Heart right ventricle (tissue), 16 donors: ENCODE measurements around the gene FOSL2. TPM values are rescaled to one million over a fixed set of nuclear protein-coding genes. Genes with fewer than 3 reads are reported as not detected.

ENCODE experiments used
- ATAC-seq, 8 donors: fragments of 200-7000 bp; cut with Tn5 transposase; one replicate each; pipeline ENCODE4 v1.9.1; 2020; ENCODE audit warnings: mild to moderate bottlenecking in 8 of 8, moderate library complexity in 8 of 8, moderate number of reproducible peaks in 1 of 8
- DNase-seq, 2 donors: peaks; one replicate each; pipeline ENCODE4 v3.0.0-alpha.2; 2020
- H3K27ac ChIP-seq, 10 donors: fragments of 200-600 bp; sonication (generic) in 2 of 10; one replicate each; pipeline versions ENCODE4 v1.5.0 to v1.8.0; 2020 to 2022; ENCODE audit warnings: mild to moderate bottlenecking in 3 of 10
- H3K27me3 ChIP-seq, 7 donors: fragments of 200-600 bp; one replicate each; pipeline ENCODE4 v1.8.0; 2021 to 2022; ENCODE audit warnings: mild to moderate bottlenecking in 2 of 7
- H3K36me3 ChIP-seq, 9 donors: fragments of 200-600 bp; sonication (generic) in 1 of 9; one replicate each; pipeline versions ENCODE4 v1.5.0 to v1.8.0; 2020 to 2022; ENCODE audit warnings: mild to moderate bottlenecking in 2 of 9
- H3K4me1 ChIP-seq, 9 donors: fragments of 200-600 bp; sonication (generic) in 1 of 9; one replicate each; pipeline versions ENCODE4 v1.5.0 to v1.8.0; 2020 to 2022; ENCODE audit warnings: mild to moderate bottlenecking in 4 of 9
- H3K4me3 ChIP-seq, 10 donors: fragments of 200-600 bp; sonication (generic) in 2 of 10; one replicate each; pipeline versions ENCODE4 v1.5.0 to v1.8.0; 2020 to 2022; ENCODE audit warnings: mild to moderate bottlenecking in 7 of 10, moderate library complexity in 2 of 10
- H3K9me3 ChIP-seq, 11 donors: fragments of 200-600 bp in 10 of 11; sonication (generic) in 2 of 11; one replicate each; pipeline versions ENCODE4 v1.5.0 to v1.8.0; 2013 to 2022; ENCODE audit warnings: mild to moderate bottlenecking in 2 of 11, control low read depth in 1 of 11, moderate library complexity in 1 of 11
- WGBS, 2 donors: extraction: QIAGEN DNeasy Blood & Tissue Kit; methylation state at CpG; one replicate each; pipeline ENCODE4 v1.1.7; 2013; ENCODE audit warnings: inconsistent platforms in 1 of 2; 5-methylcytosine and 5-hydroxymethylcytosine counted together
- intact Hi-C, 10 donors: fragments of 100-400 bp; cut with DNase I; formaldehyde crosslinking; loops; one replicate each; pipeline versions ENCODE4 v1.11.1 to v1.14.2; 2022
- polyA plus RNA-seq, 2 donors: library from polyadenylated mRNA; stranded (reverse); fragments of 200-250 nt; gene quantifications; one replicate each; pipeline ENCODE4 v1.2.3, GENCODE V29; 2013
- total RNA-seq, 10 donors: library from RNA; stranded (reverse); fragmentation: NEBNext Ultra II Directional in 3 of 10; extraction: Animal tissue kit (Norgen Biotek cat#: 25700) in 3 of 10; gene quantifications; one replicate each; pipeline versions ENCODE4 v1.2.1 to v1.2.4, GENCODE V29; 2021 to 2023
- TF ChIP-seq, protein P1 (sequence below), 9 donors: fragments of 200-600 bp; sonication (generic) in 2 of 9; IDR thresholded peaks; one replicate each; pipeline versions ENCODE4 v1.5.0 to v1.8.0; 2021 to 2022; ENCODE audit warnings: antibody characterized with exemption in 9 of 9, mild to moderate bottlenecking in 5 of 9, moderate library complexity in 1 of 9
- donor health status: Arrhythmogenic right ventricular cardiomyopathy.
- donor health status: ischemic (EF 13 %, LVEDD 7.1; RV severe dilation, severe dysfunction).
- donor health status: healthy with polysubstance abuse.
- donor health status: DM: no; HTN: yes; CAD: no.
- donor health status: DM: no; HTN: no; CAD: no.
- donor health status: ischemic (EF 25% LVEDD 6.9; RV normal size, moderate dysfunction).
- donor health status: ischemic (EF 25% LVEDD 5.7; RV mildly dilated, moderate dysfunction).
- donor health status: healthy.
- donor health status: DM: yes; HTN: yes; CAD: no.
- donor health status: Ischemic cardiomyopathy.
- donor health status: ischemic (EF 35%, LVEDD 5.7; RV mildly dilated, moderate dysfunction).
- donor health status: nonischemic (EF 11% LVEDD 7.7; RV severe dilation, severe dysfunction).
- donor health status: DM: yes; HTN: yes; CAD: no.
- donor health status: PGD.
- donor health status: ischemic (EF 29% LVEDD 5.4; RV normal size, mild dysfunction).
- donor health status: nonischemic (EF 23%, LVEDD 6.1; RV moderate dilation, normal function).

FOSL2 gene
- total and polyA plus RNA-seq, 12 donors: 16.5 to 182 (median 54.8) TPM

DNA sequence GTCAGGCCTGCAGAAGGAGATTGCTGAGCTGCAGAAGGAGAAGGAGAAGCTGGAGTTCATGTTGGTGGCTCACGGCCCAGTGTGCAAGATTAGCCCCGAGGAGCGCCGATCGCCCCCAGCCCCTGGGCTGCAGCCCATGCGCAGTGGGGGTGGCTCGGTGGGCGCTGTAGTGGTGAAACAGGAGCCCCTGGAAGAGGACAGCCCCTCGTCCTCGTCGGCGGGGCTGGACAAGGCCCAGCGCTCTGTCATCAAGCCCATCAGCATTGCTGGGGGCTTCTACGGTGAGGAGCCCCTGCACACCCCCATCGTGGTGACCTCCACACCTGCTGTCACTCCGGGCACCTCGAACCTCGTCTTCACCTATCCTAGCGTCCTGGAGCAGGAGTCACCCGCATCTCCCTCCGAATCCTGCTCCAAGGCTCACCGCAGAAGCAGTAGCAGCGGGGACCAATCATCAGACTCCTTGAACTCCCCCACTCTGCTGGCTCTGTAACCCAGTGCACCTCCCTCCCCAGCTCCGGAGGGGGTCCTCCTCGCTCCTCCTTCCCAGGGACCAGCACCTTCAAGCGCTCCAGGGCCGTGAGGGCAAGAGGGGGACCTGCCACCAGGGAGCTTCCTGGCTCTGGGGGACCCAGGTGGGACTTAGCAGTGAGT lies 19.4 kb downstream of the FOSL2 start:
- no peaks in the 10 kb centered on the region for H3K9me3 ChIP-seq
- H3K4me3 ChIP-seq: no peak overlapping the region
- TF ChIP-seq, protein P1, sequence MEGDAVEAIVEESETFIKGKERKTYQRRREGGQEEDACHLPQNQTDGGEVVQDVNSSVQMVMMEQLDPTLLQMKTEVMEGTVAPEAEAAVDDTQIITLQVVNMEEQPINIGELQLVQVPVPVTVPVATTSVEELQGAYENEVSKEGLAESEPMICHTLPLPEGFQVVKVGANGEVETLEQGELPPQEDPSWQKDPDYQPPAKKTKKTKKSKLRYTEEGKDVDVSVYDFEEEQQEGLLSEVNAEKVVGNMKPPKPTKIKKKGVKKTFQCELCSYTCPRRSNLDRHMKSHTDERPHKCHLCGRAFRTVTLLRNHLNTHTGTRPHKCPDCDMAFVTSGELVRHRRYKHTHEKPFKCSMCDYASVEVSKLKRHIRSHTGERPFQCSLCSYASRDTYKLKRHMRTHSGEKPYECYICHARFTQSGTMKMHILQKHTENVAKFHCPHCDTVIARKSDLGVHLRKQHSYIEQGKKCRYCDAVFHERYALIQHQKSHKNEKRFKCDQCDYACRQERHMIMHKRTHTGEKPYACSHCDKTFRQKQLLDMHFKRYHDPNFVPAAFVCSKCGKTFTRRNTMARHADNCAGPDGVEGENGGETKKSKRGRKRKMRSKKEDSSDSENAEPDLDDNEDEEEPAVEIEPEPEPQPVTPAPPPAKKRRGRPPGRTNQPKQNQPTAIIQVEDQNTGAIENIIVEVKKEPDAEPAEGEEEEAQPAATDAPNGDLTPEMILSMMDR (IDR thresholded peaks at IDR 0.05): no peak
- peaks cover 10 to 100% (median 76%) of the 10 kb centered on the region in 9 donors for H3K36me3 ChIP-seq
- no peak overlapping the region for H3K27ac ChIP-seq
- ATAC-seq: peak in 2 of 8 donors; percentile 0 to 10
- no peak for DNase-seq
- H3K27me3 ChIP-seq: no peaks in the 10 kb centered on the region
- H3K4me1 ChIP-seq: peaks cover 5 to 76% (median 41%) of the 10 kb centered on the region in 9 donors
- WGBS, 2 donors: 90 to 94% methylated on average over 27 of the region's 27 CpGs
- intact Hi-C loops: no loop called here

DNA sequence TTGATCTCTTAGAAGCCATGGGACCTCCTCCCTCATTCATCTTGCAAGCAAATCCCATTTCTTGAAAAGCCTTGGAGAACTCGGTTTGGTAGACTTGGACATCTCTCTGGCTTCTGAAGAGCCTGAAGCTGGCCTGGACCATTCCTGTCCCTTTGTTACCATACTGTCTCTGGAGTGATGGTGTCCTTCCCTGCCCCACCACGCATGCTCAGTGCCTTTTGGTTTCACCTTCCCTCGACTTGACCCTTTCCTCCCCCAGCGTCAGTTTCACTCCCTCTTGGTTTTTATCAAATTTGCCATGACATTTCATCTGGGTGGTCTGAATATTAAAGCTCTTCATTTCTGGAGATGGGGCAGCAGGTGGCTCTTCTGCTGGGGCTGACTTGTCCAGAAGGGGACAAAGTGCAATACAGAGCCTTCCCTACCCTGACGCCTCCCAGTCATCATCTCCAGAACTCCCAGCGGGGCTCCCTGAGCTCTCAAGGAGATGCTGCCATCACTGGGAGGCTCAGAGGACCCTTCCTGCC lies 20.0 kb downstream of the FOSL2 start:
- DNase-seq (no peak), ATAC-seq (no peak)

DNA sequence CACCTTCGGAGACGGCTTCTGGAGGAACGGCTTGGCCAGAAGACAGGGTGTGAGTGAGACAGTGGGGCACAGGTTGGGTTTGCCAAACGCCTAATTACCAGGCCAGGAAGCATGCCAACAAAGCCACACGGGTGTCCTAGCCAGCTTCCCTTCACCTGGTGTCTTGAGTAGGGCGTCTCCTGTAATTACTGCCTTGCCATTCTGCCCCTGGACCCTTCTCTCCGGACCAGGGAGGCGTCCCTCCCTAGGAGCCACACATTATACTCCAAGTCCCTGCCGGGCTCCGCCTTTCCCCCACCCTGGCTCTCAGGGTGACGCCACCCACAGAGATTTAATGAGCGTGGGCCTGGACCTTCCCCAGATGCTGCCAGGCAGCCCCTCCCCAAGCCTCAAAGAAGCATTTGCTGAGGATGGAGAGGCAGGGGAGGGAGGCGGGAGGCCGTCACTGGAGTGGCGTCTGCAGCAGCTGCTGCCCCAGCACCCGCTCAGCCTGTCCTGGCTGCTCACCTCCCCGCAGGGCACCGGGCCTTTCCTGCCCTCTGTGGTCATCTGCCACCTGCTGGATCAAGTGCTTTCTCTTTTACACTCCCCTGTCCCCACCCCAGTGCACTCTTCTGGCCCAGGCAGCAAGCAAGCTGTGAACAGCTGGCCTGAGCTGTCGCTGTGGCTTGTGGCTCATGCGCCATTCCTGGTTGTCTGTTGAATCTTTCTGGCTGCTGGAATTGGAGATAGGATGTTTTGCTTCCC lies 20.7 kb downstream of the FOSL2 start:
- Histone ChIP-seq H3K27me3 (no peaks in the 10 kb centered on the region), H3K4me3 (no peak overlapping the region), H3K27ac (peak overlapping the region in 8 of 10 donors; percentile 5 to 74 (median 41)), H3K4me1 (peaks cover 5 to 64% (median 31%) of the 10 kb centered on the region in 9 donors), H3K9me3 (no peaks in the 10 kb centered on the region), H3K36me3 (peaks cover 10 to 100% (median 65%) of the 10 kb centered on the region in 9 donors)
- ATAC-seq (peak; percentile 30 to 64 (median 52)), DNase-seq (no peak)
- TF ChIP-seq, protein P1 (IDR thresholded peaks at IDR 0.05): peak in 4 of 9 donors; percentile 8 to 40 (median 27)
- 78 to 81% methylated on average over 20 of the region's 20 CpGs for WGBS, 2 donors
- intact Hi-C loops: no loop called here

More for the DNA sequence above, 20.0 kb downstream of the FOSL2 start:
- H3K27ac ChIP-seq: peak overlapping the region in 2 of 10 donors; percentile 72 to 74
- H3K4me1 ChIP-seq: peaks cover 5 to 70% (median 35%) of the 10 kb centered on the region in 9 donors
- no peak overlapping the region for H3K4me3 ChIP-seq
- H3K27me3 ChIP-seq: no peaks in the 10 kb centered on the region
- TF ChIP-seq, protein P1 (IDR thresholded peaks at IDR 0.05): no peak
- intact Hi-C loops: no loop called here
- H3K36me3 ChIP-seq: peaks cover 10 to 100% (median 70%) of the 10 kb centered on the region in 9 donors
- WGBS, 2 donors: 89 to 91% methylated on average over 6 of the region's 6 CpGs
- no peaks in the 10 kb centered on the region for H3K9me3 ChIP-seq

DNA sequence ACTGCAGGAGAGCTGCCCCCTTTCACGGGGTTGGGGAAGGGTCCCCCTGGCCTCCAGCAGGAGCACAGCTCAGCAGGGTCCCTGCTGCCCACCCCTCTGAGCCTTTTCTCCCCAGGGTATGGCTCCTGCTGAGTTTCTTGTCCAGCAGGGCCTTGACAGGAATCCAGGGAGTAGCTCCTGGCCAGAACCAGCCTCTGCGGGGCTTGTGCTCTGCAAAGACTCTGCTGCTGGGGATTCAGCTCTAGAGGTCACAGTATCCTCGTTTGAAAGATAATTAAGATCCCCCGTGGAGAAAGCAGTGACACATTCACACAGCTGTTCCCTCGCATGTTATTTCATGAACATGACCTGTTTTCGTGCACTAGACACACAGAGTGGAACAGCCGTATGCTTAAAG lies 21.2 kb downstream of the FOSL2 start:
- 58% methylated on average over 7 of the region's 7 CpGs for WGBS, 2 donors
- DNase-seq (no peak), ATAC-seq (peak in 7 of 8 donors; percentile 1 to 35 (median 7))
- peaks cover 10 to 100% (median 59%) of the 10 kb centered on the region in 9 donors for H3K36me3 ChIP-seq
- TF ChIP-seq, protein P1 (IDR thresholded peaks at IDR 0.05): peak in 1 of 9 donors; percentile 1
- H3K4me3 ChIP-seq: no peak overlapping the region
- intact Hi-C loops: no loop called here
- H3K27ac ChIP-seq: peak overlapping the region in 7 of 10 donors; percentile 5 to 74 (median 47)
- H3K4me1 ChIP-seq: peaks cover 5 to 58% (median 28%) of the 10 kb centered on the region in 9 donors
- H3K9me3 ChIP-seq: no peaks in the 10 kb centered on the region
- H3K27me3 ChIP-seq: no peaks in the 10 kb centered on the region
